ENCODE results near the gene TBC1D10B.

The TBC1D10B gene

DNA sequence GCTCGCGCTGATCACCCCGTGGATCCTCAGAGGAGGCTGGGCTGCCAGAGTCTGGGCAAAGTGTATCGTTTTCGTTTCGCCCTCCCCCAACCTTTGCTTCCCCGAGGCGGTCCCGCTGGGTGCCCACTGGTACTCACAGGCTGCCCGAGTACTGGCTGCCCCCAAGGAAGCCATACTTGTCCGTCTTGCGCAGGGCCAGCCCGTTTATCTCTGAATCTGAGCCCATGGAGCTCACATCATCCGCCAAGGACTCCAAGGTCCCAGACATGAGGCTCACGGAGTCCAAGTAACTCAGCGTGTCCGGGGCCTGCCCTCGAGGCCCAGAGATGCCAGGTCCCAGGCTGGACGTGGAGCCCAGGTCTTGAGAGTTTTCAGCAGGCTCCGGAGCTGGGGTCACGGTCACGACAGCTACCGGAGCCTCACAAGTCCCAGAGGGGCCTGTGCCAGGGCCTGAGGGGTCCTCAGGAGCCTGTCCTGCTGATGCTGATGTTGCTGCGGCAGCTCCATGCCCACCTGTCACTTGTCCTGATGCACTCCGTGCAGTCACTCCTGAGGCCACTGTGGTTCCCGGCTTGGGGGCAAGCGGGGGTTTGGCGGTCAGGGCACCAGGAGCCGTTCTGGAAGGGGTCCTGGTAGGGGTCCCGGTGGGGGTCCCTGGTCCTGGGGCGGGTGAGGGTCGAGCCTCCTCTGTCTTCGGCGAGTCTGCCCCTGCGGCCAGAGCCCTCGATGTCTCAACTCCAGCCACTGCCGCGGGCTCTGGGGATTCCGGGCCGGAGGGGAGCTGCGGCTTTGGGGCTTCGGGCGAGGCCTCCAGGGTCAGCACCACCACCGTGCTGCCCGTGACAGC lies 980 bp downstream of the TBC1D10B start:
- CTCF ChIA-PET = interaction anchor here (0.7 to 1.6 kb wide), 9 partner anchors 8 to 327 kb away, joined by 3 to 7 read pairs (median 4); no protein-coding TSS in a partner anchor
- Histone ChIP-seq H3K27ac (ENCODE audit: extremely low read depth, low read depth, low read length) (peak overlapping the region; percentile 78), H3K9me3 (ENCODE audit: control insufficient read depth, insufficient read depth, low read depth, low read length) (no peaks in the 10 kb centered on the region), H3K4me1 (ENCODE audit: control insufficient read depth, insufficient read depth, low read length) (peaks cover 7% of the 10 kb centered on the region), H3K36me3 (ENCODE audit: control insufficient read depth in 2 of 2, insufficient read depth in 1 of 2, low read length in 2 of 2) (peaks cover 6 to 31% of the 10 kb centered on the region in 2 experiments; a peak in 2 of 3 replicates), H3K4me3 (ENCODE audit: low read depth, low read length) (peak overlapping the region; percentile 74)
- TF ChIP-seq ZBTB8A (tag by site-specific recombination; IDR thresholded peaks at IDR 0.05) (peak; percentile 15; the same call in 1 of the 2 replicates), ZNF473 (tag by site-specific recombination; IDR thresholded peaks at IDR 0.05) (no peak), PATZ1 (tag by site-specific recombination; IDR thresholded peaks at IDR 0.05) (peak; percentile 44), ZSCAN4 (tag by site-specific recombination; IDR thresholded peaks at IDR 0.05) (no peak), ZXDB (tag by site-specific recombination; IDR thresholded peaks at IDR 0.05) (0 out of 2 replicates have a peak, but pooled peaks have one; percentile 20), GLIS2 (tag by site-specific recombination; IDR thresholded peaks at IDR 0.05) (peak; percentile 84), ZSCAN30 (tag by site-specific recombination; IDR thresholded peaks at IDR 0.05) (no peak), KLF16 (tag by site-specific recombination; IDR thresholded peaks at IDR 0.05) (no peak), ZBTB48 (tag by site-specific recombination; IDR thresholded peaks at IDR 0.05) (no peak), ZNF623 (tag by site-specific recombination; IDR thresholded peaks at IDR 0.05) (no peak), ZBTB20 (tag by site-specific recombination; IDR thresholded peaks at IDR 0.05) (0 out of 2 replicates have a peak, but pooled peaks have one; percentile 16), TRIM28 (IDR thresholded peaks at IDR 0.05; ENCODE audit: borderline replicate concordance, low read length) (no peak), ZNF76 (tag by site-specific recombination; IDR thresholded peaks at IDR 0.05; ENCODE audit: borderline replicate concordance, low read depth) (peak; percentile 13; the same call in 1 of the 2 replicates), ZNF335 (tag by site-specific recombination; conservative IDR thresholded peaks at IDR 0.05) (peak; percentile 99), ZNF600 (tag by site-specific recombination; IDR thresholded peaks at IDR 0.05) (peak; percentile 52; the same call in 1 of the 2 replicates), ZIC2 (tag by site-specific recombination; IDR thresholded peaks at IDR 0.05) (peak; percentile 5; the same call in 1 of the 2 replicates), ZBTB7A (tag by site-specific recombination; IDR thresholded peaks at IDR 0.05; ENCODE audit: low read depth) (0 out of 2 replicates have a peak, but pooled peaks have one; percentile 69)
- TF ChIP-seq, protein P1, sequence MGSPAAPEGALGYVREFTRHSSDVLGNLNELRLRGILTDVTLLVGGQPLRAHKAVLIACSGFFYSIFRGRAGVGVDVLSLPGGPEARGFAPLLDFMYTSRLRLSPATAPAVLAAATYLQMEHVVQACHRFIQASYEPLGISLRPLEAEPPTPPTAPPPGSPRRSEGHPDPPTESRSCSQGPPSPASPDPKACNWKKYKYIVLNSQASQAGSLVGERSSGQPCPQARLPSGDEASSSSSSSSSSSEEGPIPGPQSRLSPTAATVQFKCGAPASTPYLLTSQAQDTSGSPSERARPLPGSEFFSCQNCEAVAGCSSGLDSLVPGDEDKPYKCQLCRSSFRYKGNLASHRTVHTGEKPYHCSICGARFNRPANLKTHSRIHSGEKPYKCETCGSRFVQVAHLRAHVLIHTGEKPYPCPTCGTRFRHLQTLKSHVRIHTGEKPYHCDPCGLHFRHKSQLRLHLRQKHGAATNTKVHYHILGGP (tag by site-specific recombination; IDR thresholded peaks at IDR 0.05) = no peak
- TF ChIP-seq, protein P2, sequence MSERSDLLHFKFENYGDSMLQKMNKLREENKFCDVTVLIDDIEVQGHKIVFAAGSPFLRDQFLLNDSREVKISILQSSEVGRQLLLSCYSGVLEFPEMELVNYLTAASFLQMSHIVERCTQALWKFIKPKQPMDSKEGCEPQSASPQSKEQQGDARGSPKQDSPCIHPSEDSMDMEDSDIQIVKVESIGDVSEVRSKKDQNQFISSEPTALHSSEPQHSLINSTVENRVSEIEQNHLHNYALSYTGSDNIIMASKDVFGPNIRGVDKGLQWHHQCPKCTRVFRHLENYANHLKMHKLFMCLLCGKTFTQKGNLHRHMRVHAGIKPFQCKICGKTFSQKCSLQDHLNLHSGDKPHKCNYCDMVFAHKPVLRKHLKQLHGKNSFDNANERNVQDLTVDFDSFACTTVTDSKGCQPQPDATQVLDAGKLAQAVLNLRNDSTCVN (tag by site-specific recombination; optimal IDR thresholded peaks at IDR 0.05) = peak; percentile 35
- TF ChIP-seq, protein P3, sequence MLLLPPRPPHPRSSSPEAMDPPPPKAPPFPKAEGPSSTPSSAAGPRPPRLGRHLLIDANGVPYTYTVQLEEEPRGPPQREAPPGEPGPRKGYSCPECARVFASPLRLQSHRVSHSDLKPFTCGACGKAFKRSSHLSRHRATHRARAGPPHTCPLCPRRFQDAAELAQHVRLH (tag by site-specific recombination; IDR thresholded peaks at IDR 0.05) = no peak
- TF ChIP-seq, protein P4, sequence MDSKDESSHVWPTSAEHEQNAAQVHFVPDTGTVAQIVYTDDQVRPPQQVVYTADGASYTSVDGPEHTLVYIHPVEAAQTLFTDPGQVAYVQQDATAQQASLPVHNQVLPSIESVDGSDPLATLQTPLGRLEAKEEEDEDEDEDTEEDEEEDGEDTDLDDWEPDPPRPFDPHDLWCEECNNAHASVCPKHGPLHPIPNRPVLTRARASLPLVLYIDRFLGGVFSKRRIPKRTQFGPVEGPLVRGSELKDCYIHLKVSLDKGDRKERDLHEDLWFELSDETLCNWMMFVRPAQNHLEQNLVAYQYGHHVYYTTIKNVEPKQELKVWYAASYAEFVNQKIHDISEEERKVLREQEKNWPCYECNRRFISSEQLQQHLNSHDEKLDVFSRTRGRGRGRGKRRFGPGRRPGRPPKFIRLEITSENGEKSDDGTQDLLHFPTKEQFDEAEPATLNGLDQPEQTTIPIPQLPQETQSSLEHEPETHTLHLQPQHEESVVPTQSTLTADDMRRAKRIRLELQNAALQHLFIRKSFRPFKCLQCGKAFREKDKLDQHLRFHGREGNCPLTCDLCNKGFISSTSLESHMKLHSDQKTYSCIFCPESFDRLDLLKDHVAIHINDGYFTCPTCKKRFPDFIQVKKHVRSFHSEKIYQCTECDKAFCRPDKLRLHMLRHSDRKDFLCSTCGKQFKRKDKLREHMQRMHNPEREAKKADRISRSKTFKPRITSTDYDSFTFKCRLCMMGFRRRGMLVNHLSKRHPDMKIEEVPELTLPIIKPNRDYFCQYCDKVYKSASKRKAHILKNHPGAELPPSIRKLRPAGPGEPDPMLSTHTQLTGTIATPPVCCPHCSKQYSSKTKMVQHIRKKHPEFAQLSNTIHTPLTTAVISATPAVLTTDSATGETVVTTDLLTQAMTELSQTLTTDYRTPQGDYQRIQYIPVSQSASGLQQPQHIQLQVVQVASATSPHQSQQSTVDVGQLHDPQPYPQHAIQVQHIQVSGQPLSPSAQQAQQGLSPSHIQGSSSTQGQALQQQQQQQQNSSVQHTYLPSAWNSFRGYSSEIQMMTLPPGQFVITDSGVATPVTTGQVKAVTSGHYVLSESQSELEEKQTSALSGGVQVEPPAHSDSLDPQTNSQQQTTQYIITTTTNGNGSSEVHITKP (tag by site-specific recombination; IDR thresholded peaks at IDR 0.05) = no peak
- POLR2A ChIA-PET = interaction anchor here (0.5 to 4.2 kb wide), 14 partner anchors 9 to 409 kb away, joined by 3 to 60 read pairs (median 4); partner anchors contain the start of genes ALDOA, CD2BP2, DCTPP1 and PRR14
